ENCODE data around the gene REX1BD. TPM values are rescaled to one million over a fixed set of nuclear protein-coding genes. Genes with fewer than 3 reads are reported as not detected.

The REX1BD gene
- total RNA-seq, 1 experiment from 2014 or later = 61.4 TPM

DNA sequence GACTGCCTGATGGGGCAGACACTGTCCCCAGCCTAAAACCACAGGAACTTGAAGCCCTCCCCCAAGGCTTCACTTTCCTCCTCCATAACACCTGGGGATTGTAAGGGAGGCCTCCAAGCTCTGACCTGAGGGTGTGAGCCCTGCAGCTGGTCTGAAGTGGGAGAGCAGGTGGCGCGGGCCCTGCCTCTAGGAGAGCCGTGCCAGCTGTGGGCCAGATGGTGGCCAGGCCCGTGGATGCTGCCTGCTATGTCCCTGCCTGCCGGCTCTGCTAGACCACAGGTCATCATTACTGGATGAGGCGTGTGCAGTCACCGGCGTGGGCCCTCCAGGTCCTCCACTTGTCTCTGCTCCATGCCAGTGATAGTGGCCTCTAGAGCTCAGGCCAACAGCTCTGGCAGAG, 44.7 kb downstream of the REX1BD start:
- intact Hi-C loops (cut with micrococcal nuclease; ENCODE audit: unreplicated experiment) = no loop called here
- Histone ChIP-seq H3K27ac (ENCODE audit: low read depth, low read length, poor library complexity, severe bottlenecking) (no peak overlapping the region), H3K4me3 (ENCODE audit: low read depth, low read length, poor library complexity, severe bottlenecking) (no peak overlapping the region), H3K4me1 (ENCODE audit: insufficient read depth, low read length, poor library complexity, severe bottlenecking) (peaks cover 12% of the 10 kb centered on the region), H3K36me3 (ENCODE audit: insufficient read depth, low read length, poor library complexity, severe bottlenecking) (no peaks in the 10 kb centered on the region), H3K9me3 (ENCODE audit: low read depth, low read length, poor library complexity, severe bottlenecking) (no peaks in the 10 kb centered on the region), H3K27me3 (replicated peaks; ENCODE audit: insufficient read depth, low read depth, low read length, poor library complexity) (no peaks in the 10 kb centered on the region)
- CTCF ChIA-PET = no interaction called here
- BruUV-seq (replicated peaks) = no TSS peak
- POLR2A ChIA-PET (ENCODE audit: low non-redundant PET) = no interaction called here
- no peak for DNase-seq (ENCODE audit: low spot score)
- TF ChIP-seq CTCF (conservative IDR thresholded peaks at IDR 0.05; ENCODE audit: low read depth, low read length) (no peak), EZH2 (IDR thresholded peaks at IDR 0.05; ENCODE audit: borderline replicate concordance, low read depth, low read length, poor library complexity, severe bottlenecking) (no peak)

- Histone ChIP-seq H3K36me3 (ENCODE audit: insufficient read depth, low read length, poor library complexity, severe bottlenecking) (no peaks in the 10 kb centered on the region), H3K4me1 (ENCODE audit: insufficient read depth, low read length, poor library complexity, severe bottlenecking) (peaks cover 13% of the 10 kb centered on the region), H3K4me3 (ENCODE audit: low read depth, low read length, poor library complexity, severe bottlenecking) (no peak overlapping the region), H3K27me3 (replicated peaks; ENCODE audit: insufficient read depth, low read depth, low read length, poor library complexity) (no peaks in the 10 kb centered on the region), H3K9me3 (ENCODE audit: low read depth, low read length, poor library complexity, severe bottlenecking) (no peaks in the 10 kb centered on the region), H3K27ac (ENCODE audit: low read depth, low read length, poor library complexity, severe bottlenecking) (no peak overlapping the region)
- no TSS peak for BruUV-seq (replicated peaks)
- POLR2A ChIA-PET (ENCODE audit: low non-redundant PET) = no interaction called here
- TF ChIP-seq CTCF (conservative IDR thresholded peaks at IDR 0.05; ENCODE audit: low read depth, low read length) (no peak), EZH2 (IDR thresholded peaks at IDR 0.05; ENCODE audit: borderline replicate concordance, low read depth, low read length, poor library complexity, severe bottlenecking) (no peak)
- no peak for DNase-seq (ENCODE audit: low spot score)
- CTCF ChIA-PET = no interaction called here
- intact Hi-C loops (cut with micrococcal nuclease; ENCODE audit: unreplicated experiment) = no loop called here
These were observed 46.2 kb downstream of the REX1BD start for GRCh38 chr19:18634612-18635297.

- no TSS peak for BruUV-seq (replicated peaks)
- Histone ChIP-seq H3K36me3 (ENCODE audit: insufficient read depth, low read length, poor library complexity, severe bottlenecking) (no peaks in the 10 kb centered on the region), H3K9me3 (ENCODE audit: low read depth, low read length, poor library complexity, severe bottlenecking) (no peaks in the 10 kb centered on the region), H3K27ac (ENCODE audit: low read depth, low read length, poor library complexity, severe bottlenecking) (no peak overlapping the region), H3K4me3 (ENCODE audit: low read depth, low read length, poor library complexity, severe bottlenecking) (no peak overlapping the region), H3K4me1 (ENCODE audit: insufficient read depth, low read length, poor library complexity, severe bottlenecking) (peaks cover 13% of the 10 kb centered on the region), H3K27me3 (replicated peaks; ENCODE audit: insufficient read depth, low read depth, low read length, poor library complexity) (no peaks in the 10 kb centered on the region)
- ChIA-PET CTCF (no interaction called here), POLR2A (ENCODE audit: low non-redundant PET) (no interaction called here)
- TF ChIP-seq EZH2 (IDR thresholded peaks at IDR 0.05; ENCODE audit: borderline replicate concordance, low read depth, low read length, poor library complexity, severe bottlenecking) (no peak), CTCF (conservative IDR thresholded peaks at IDR 0.05; ENCODE audit: low read depth, low read length) (no peak)
- intact Hi-C loops (cut with micrococcal nuclease; ENCODE audit: unreplicated experiment) = no loop called here
- DNase-seq (ENCODE audit: low spot score) = no peak
These were observed 47.2 kb downstream of the REX1BD start for GRCh38 chr19:18635831-18636182.
